ENCODE data around the gene STX2. TPM values are rescaled to one million over a fixed set of nuclear protein-coding genes. Genes with fewer than 3 reads are reported as not detected.

Gene STX2
- polyA plus RNA-seq, 1 donor (not counting 4 experiments of a cell fraction or from before 2014, with no cell fraction given), result 24.1 TPM

DNA sequence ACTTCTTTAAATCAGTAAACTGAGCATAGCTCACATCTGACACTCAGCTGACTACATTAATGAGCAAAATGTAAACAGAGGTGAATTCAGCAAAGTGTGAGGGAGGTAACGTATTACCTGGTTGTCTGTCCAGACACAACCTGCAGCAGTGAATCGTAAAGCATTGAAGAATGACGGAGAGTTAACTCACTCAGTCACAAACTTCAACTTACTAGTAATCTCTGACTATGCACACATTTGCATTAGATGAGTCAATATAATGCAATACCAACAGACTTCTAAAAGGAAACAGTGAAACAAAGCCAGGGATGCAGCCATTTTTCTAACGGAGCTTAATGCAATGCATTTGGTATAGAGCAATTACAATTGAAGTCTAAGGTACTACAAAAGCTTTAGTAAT, 40.0 kb downstream of the STX2 start:
- Histone ChIP-seq H3K9me1 (ENCODE audit: control insufficient read depth, extremely low read depth, insufficient read depth, low read length) (no peaks in the 10 kb centered on the region), H3K9me3 (ENCODE audit: control insufficient read depth, low read depth, low read length) (no peaks in the 10 kb centered on the region), H4K20me1 (ENCODE audit: control insufficient read depth, extremely low read depth, insufficient read depth, low read length) (no peaks in the 10 kb centered on the region), H2AFZ (ENCODE audit: control insufficient read depth, low read length) (no peak overlapping the region), H3K4me1 (ENCODE audit: control insufficient read depth, extremely low read depth, insufficient read depth, low read length) (peaks cover 23% of the 10 kb centered on the region), H3K36me3 (ENCODE audit: control insufficient read depth in 2 of 2, extremely low read depth in 1 of 2, insufficient read depth in 2 of 2, low read length in 2 of 2) (peaks cover 4 to 13% of the 10 kb centered on the region in 2 experiments), H3K4me2 (ENCODE audit: control insufficient read depth, extremely low read depth, insufficient read depth, low read depth, low read length) (peak overlapping the region; percentile 18), H3K27ac (ENCODE audit: control insufficient read depth, insufficient read depth, low read length) (peak overlapping the region; percentile 45), H3K9ac (ENCODE audit: control insufficient read depth, extremely low read depth, insufficient read depth, low read length) (no peak overlapping the region), H3K79me2 (ENCODE audit: control insufficient read depth, insufficient read depth, low read length) (no peaks in the 10 kb centered on the region), H3K27me3 (ENCODE audit: control insufficient read depth, extremely low read depth, insufficient read depth, low read length) (no peaks in the 10 kb centered on the region), H3K4me3 (ENCODE audit: control insufficient read depth in 2 of 3, extremely low read depth in 1 of 3, insufficient read depth in 2 of 3, low read depth in 1 of 3, low read length in 3 of 3) (no peak overlapping the region)
- peak; percentile 30 for DNase-seq (ENCODE audit: low read depth, low spot score)
- TF ChIP-seq EZH2 (IDR thresholded peaks at IDR 0.05; ENCODE audit: low read length), result no peak
- peak; percentile 76 for FAIRE-seq
- dilution Hi-C loops (cut with MboI; ENCODE audit: extremely low pct_ligation_motif_present, low sequenced_read_pairs), result no loop called here

DNA sequence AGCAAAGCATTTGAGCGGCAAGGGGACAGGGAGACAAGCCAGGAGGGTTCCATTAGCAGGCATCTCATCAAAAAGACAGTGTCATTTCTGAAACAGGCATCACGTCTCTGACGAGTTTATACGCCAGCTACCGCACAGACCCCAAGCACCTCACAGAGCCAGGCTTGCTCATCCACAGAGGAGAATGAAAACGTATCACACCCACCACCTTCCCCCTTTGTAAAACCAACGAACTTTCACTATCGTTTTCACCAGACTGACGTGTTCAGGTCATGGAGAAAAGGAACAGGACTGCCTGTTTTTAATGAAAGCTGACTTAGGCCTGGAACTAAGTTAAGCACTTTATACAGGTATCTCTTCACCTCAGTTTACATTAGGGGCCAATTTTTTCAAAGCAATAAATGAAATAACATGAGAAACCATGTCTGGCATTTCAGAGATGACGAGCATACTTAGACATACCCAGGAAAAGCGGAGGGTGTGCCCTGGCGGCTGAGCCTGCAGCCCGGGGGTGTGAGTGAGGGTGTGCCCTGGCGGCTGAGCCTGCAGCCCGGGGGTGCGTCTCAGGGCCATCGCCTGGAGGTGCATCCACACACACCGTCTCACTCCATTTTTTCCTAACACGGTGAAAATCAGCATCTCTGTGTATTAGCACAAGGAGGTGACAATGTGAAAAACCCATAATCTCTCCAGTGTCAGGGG, 41.9 kb downstream of the STX2 start:
- FAIRE-seq, result peak; percentile 77
- Histone ChIP-seq H3K4me2 (ENCODE audit: control insufficient read depth, extremely low read depth, insufficient read depth, low read depth, low read length) (peak overlapping the region; percentile 99), H3K27me3 (ENCODE audit: control insufficient read depth, extremely low read depth, insufficient read depth, low read length) (no peaks in the 10 kb centered on the region), H4K20me1 (ENCODE audit: control insufficient read depth, extremely low read depth, insufficient read depth, low read length) (no peaks in the 10 kb centered on the region), H3K27ac (ENCODE audit: control insufficient read depth, insufficient read depth, low read length) (peak overlapping the region; percentile 85), H3K36me3 (ENCODE audit: control insufficient read depth in 2 of 2, extremely low read depth in 1 of 2, insufficient read depth in 2 of 2, low read length in 2 of 2) (peaks cover 9 to 13% of the 10 kb centered on the region in 2 experiments), H2AFZ (ENCODE audit: control insufficient read depth, low read length) (peak overlapping the region; percentile 16), H3K79me2 (ENCODE audit: control insufficient read depth, insufficient read depth, low read length) (no peaks in the 10 kb centered on the region), H3K9ac (ENCODE audit: control insufficient read depth, extremely low read depth, insufficient read depth, low read length) (peak overlapping the region; percentile 76), H3K4me1 (ENCODE audit: control insufficient read depth, extremely low read depth, insufficient read depth, low read length) (peaks cover 23% of the 10 kb centered on the region), H3K4me3 (ENCODE audit: control insufficient read depth in 2 of 3, extremely low read depth in 1 of 3, insufficient read depth in 2 of 3, low read depth in 1 of 3, low read length in 3 of 3) (peak overlapping the region in 2 of 3 experiments; percentile 56 to 68), H3K9me1 (ENCODE audit: control insufficient read depth, extremely low read depth, insufficient read depth, low read length) (no peaks in the 10 kb centered on the region), H3K9me3 (ENCODE audit: control insufficient read depth, low read depth, low read length) (no peaks in the 10 kb centered on the region)
- no peak for DNase-seq (ENCODE audit: low read depth, low spot score)
- dilution Hi-C loops (cut with MboI; ENCODE audit: extremely low pct_ligation_motif_present, low sequenced_read_pairs), result no loop called here
- TF ChIP-seq EZH2 (IDR thresholded peaks at IDR 0.05; ENCODE audit: low read length), result no peak
- TF ChIP-seq, protein P1, sequence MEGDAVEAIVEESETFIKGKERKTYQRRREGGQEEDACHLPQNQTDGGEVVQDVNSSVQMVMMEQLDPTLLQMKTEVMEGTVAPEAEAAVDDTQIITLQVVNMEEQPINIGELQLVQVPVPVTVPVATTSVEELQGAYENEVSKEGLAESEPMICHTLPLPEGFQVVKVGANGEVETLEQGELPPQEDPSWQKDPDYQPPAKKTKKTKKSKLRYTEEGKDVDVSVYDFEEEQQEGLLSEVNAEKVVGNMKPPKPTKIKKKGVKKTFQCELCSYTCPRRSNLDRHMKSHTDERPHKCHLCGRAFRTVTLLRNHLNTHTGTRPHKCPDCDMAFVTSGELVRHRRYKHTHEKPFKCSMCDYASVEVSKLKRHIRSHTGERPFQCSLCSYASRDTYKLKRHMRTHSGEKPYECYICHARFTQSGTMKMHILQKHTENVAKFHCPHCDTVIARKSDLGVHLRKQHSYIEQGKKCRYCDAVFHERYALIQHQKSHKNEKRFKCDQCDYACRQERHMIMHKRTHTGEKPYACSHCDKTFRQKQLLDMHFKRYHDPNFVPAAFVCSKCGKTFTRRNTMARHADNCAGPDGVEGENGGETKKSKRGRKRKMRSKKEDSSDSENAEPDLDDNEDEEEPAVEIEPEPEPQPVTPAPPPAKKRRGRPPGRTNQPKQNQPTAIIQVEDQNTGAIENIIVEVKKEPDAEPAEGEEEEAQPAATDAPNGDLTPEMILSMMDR (optimal IDR thresholded peaks at IDR 0.05 in 1 of 3, IDR thresholded peaks at IDR 0.05 in 1 of 3, conservative IDR thresholded peaks at IDR 0.05 in 1 of 3; ENCODE audit: extremely low read depth in 1 of 3, insufficient read depth in 2 of 3, low read length in 3 of 3), result no peak
